GM19455 (cell line): ENCODE results near the gene BORCS6.
"Not testable (repeated sequence)": the region's sequence is repeated elsewhere in the genome, so short reads cannot be mapped to it uniquely, and the experiment has no call there.

Source experiments
- ATAC-seq: cut with Tn5 transposase; IDR thresholded peaks from one replicate; pipeline ENCODE4 v1.9.1; 2021; ENCODE audit not compliant: unreplicated experiment

Gene BORCS6

DNA sequence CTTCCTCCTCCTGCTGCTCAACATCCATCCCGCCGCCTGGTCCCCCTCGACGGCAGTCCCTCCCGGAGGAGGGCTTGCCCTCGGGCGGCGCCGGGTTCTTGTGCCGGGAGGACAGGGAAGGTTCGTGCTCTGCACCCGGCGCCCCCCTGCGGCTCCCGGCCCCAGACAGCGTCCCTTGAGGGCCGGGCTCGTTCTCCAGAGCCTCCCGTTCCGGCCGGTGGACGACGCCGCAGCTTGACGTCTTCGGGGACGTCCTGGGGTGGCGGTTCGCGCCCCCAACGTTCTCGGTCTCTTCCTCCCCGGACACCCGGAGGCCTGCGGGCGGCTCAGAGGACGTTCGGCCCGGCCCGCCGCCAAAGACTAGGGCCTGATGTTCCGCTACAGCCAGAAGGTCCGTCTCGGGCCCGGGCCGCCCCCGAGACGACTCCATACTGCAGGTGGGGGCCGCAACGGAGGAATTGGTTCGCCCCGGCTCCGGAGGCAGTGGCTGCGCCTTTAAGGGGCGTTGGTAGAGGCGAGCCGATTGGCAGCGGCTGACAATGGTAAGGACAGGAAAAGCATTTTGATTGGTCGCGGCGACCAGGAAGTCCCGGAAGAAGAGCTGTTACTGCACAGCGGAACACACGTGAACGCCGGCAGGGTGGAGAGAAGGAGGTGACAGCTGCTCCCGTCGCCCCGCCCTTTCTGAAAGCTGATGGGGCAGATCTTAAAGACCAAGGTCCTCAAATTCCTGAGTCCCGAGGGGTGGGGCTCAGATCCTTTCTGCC is at the start of gene BORCS6:
Gene BORCS6, minus strand, starts transcription at position 470 of the 767 bp plus-strand sequence. Its CDS starts 40 bp downstream, at position 430.
- peak; percentile 50 for ATAC-seq

DNA sequence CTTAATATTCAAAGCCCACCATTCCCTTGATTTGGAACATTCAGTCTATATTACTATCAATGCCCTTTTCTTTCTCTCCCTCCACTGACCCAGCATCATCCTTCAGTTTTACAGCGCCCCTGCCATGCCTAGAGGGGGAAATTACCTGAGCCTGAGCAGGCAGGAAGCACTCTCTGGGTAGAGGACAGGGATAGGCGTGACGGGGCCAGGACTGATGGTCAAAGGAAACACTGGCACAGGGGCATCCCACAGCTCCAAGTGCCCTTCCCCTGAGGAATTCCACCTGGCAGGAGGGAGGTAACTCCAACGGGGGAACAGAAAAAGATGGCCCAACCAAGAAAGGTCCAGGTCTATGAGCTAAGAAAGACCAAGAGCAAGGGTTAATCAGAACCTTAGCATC is 47.9 kb upstream of the BORCS6 start:
- ATAC-seq = no peak

DNA sequence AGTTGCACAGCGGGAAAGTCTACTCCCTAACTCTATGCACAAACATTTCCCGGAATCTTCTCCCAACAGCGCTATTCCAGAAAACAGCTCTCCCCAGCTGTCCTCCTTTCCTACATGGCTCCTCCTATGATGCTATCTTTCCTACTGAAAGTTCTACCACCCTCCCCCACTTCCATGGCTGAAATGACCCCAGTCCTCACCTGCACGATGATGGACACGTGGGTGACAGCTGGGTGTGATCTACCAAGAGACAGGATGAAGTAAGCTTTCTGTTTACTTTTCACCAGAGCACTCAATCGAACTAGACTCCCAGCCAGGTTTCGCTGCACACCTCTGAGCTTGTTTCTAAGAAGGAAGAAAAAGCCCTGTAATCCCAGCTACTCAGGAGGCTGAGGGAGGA is 47.2 kb upstream of the BORCS6 start:
- no peak for ATAC-seq

DNA sequence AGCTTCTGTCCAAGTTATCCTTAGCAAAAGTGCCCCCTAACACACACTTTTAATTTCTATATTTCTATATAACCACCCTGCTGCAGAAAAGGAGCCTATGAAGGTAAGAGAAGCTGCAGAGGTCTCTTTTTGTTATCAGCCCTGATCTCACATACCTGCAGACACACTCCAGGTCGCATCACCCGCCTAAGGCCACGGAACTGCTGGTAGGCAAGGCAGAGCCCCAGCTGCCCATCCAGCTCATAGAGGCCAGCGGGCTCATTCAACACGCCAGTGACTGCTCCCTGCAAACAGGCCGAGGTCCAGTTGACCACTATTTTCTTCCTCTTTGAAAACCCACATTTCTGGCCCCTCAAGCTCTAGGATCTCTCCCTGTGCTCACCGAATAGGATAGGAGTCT is 45.7 kb upstream of the BORCS6 start:
- no peak for ATAC-seq

DNA sequence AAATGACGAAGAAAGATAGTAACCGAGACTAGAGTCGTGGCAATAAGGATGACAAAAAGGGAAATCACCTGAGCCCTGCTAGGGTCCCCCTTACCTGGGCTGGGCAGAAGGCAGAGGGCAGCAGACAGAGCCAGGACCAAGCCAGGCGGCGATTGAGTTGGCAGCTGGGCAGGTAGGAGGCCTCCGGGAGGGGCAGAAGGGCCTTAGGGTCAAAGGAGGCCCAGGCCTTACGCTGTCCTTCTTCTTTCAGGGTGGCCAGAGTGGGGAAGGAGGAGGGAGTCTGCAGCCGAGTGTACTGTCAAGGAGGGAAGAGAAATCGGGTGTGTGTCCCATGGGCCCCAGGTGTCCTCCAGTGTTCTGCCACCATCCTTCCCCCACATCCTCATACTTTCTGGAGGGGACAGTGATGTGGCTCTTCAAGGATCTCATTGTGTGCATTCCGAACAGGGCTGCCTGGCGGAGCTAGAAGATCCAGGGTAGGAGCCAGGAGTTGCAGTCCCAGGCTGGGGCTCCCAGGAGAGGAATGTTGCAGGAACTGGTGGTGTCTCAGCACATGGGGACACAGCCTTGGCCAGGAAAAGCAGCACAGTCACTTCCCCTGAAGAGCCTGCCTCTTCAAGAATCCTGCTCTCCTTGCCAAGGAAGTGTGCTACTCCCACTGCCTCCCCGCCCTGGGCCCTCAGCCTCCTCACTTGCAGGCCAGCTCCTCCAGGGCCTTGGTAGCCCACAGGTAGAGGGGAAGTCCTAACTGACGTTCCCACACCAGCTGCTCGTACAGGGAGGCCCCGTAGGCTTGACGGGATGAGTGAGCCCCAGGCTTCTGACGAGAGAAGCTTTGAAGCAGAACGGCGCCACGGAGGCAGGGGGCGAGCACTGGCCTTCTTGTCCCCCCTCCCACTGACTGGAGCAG is 44.6 kb upstream of the BORCS6 start:
- ATAC-seq = no peak

DNA sequence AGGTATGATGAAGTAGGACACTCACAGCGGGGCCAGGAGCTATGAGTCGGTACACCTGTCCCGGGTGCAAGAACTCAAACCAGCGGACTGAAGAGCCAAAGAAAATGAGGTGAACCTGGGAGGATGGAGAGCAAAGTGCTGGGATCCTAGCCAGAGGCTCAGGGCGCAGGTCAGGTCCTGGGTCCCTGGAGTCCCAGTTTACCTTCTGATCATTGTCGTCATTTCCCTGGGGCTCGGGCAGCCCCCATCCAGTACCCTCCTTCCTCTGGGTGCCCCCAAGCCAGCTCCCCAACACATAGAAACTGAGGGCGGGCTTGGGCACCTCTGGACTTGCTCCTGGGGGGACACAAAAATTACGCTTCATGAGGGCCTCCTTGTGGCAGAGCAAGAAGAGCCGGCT is 41.7 kb upstream of the BORCS6 start:
- ATAC-seq = no peak

DNA sequence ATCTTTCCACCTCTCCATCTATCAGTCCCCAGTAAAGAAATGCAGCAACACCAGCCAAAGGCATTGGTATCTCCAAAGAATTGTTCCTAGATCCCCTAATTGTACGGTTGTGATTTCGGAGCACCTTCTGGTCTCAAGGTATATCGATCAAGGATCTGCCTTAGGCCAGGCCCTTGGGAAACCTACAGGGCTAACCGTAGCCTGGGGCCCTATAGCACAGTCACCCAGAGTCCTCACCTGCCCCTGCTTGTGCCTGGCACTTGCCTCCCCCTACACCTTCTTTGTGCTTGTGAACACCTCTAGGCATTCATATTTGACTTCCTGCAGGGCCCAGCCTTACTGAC is 37.2 kb upstream of the BORCS6 start:
- no peak for ATAC-seq

DNA sequence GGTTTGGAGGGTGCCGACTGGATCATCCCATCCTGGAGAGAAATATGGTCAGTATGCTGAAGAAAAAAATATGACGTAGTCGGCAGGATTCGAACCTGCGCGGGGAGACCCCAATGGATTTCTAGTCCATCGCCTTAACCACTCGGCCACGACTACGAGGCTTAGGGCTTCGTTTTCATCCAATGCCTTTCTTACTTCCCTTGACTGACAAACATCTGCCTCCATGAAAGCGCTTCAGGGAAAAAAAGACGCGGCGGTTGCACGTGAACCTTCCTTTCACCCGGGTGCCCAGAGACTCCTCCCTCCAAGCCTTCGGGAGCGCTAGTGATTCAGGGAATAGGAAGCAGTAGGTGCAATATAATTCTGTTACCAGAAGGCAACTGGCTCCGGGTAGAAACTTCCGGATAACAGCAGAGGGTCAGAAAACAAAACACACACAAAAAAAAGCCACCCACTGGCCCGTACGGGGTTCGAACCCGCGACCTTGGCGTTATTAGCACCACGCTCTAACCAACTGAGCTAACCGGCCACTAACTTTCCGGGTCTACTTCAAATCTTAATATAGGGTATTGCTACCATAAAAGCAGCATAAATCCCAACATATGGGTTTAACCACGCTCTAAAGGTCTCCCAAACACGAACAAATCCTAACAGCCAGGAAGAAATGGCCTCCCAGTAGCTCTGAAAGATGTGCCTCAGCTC is 36.7 kb upstream of the BORCS6 start:
- ATAC-seq = no peak

DNA sequence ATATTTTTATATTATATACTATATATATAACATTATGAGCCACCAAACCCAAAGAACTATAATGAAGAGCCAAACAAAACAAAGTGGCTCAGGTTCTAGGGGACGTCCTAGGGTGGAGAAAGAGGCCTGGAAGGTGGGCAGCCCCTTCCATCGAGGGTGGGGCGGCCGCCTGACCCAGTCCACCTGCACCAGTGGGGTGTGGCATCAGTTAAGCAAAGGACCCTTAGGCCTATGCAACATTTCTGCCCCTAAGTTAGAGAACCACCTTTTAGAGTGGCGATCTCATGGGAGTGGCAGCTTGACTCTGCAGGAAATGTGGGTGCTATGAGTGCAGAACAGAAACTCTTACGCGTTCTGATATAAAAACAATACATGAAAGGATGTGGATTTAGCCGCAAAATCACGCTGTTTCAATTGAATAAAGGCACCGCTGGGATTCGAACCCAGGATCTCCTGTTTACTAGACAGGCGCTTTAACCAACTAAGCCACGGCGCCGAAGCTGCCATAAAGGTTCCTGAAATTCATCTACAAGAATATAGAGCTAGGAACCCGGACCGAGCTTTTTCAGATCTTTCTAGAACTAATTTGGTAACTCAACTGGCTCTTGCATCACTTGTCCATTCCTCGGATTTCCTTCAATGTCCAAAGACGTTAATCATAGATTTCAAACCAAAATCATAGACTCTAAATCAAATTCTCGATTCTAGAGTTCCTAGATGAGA is 36.0 kb upstream of the BORCS6 start:
- ATAC-seq = no peak

DNA sequence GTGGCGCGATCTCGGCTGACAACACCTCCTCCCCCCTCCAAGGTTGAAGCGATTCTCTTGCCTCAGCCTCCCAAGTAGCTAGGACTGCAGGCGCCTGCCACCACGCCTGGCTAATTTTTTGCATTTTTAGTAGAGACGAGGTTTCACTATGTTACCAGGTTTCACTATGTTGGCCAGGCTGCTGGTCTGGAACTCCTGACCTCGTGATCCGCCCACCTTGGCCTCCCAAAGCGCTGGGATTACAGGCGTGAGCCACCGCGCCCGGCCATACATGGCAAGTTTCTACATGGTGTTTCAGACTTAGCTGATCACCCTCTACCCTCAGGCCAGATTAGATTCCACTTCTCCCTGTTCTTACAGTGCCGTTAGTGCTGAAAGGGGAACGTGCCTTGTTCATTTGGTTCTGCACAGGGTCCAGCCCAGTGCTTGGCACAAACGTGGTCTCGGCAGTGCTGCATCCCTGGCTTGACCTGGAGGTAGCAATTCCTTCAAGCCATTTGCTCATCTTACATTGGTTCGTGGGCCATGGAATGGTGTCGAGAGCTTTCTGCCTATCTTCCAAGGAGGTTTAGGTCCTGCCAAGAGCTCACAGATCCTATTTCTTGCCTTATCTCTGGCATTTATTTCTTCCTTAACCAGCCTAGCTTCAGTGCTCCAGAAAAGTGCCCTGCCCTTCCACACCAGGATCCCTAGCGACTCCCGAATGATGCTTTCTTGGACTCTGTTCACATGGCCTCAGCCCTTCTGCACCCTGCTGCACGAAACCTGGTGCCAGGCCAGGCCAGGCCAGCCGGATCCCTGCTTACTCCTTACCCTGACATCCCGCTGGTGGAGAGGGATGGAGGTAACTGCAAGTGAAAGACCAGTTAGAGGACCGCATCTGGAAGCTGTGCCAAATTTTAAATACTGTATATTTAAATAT is 35.2 kb upstream of the BORCS6 start:
- no peak for ATAC-seq

DNA sequence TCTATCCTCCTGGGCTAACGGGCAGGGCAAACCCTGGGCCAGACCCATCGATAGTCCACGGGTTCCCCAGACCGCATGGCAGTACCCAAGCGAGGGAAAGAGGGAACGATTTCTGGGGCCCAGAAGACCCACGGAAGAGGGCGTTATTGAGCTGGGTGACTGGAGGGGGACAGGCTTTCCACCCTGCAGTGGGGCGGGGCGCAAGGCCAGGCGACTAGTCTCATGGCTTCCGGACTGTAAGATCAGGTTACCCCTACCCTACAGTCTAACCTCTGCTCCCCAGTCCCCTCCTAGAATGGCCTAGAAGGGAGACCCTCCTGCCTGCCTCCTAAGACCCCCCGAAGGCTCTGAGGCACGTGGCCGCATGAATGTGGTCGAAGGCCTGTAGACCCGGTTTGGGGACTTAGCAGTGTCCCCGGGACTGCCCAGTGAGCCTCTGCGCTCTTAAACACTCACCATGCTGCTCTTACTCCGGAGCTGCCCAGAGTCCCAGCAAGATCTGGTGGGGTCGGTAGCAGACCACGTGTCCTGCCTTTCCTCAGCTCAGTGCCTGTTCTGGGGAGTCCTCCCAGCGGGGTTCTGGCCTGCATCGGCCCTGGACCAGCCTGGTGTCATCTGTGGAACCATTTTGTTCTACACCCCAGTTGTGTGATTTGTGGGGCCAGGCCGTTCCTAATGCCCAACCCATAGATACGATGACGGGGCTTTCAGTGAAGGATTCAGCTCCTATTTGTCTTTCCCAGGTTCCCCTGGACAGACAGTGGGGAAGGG is 33.6 kb upstream of the BORCS6 start:
- ATAC-seq = peak; percentile 8

DNA sequence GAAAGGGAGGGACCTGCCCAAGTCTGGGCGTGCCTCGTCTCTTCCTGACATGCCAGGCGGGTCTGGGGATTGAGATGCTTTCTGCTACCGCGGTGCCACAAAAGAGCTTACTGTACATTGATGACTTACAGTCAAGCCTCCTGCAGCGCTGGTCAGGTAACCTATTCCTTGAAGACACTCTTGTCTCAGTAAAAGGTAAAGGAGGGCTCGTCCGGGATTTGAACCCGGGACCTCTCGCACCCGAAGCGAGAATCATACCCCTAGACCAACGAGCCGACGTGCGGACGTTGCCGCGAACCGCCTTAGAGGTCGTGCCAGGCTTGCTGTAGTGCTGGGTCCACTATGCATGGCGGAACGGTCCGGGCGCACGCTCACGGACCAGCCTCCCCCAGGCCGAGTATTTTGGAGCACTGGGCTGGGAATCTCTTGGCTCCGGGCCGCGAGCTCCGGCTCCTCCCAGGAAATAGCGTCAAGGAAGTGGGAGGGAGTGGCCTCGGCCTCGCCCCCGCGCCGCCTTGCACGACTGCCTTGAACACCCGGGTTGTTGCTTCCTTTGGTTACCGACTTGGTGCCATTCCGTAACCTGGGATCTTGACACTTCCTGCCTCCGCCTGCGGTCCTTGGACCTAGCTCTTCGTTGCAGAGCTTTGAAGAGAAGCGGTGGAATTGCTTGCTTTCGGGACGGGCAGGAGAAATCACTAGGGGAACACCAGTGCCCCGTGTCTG is 32.8 kb upstream of the BORCS6 start:
- peak; percentile 30 for ATAC-seq

DNA sequence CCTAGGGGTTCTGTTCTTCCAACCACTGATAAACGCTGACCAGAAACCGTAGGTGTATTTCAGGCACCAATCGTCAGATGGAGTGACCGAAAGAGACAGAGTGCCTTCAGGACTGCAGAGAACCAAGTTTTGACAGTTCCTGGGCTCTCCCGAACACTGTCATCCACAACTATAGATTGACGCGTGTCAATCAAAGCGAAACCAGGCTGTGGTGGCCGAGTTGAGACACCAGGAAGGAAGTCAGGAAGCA is 32.3 kb upstream of the BORCS6 start:
- ATAC-seq = no peak

DNA sequence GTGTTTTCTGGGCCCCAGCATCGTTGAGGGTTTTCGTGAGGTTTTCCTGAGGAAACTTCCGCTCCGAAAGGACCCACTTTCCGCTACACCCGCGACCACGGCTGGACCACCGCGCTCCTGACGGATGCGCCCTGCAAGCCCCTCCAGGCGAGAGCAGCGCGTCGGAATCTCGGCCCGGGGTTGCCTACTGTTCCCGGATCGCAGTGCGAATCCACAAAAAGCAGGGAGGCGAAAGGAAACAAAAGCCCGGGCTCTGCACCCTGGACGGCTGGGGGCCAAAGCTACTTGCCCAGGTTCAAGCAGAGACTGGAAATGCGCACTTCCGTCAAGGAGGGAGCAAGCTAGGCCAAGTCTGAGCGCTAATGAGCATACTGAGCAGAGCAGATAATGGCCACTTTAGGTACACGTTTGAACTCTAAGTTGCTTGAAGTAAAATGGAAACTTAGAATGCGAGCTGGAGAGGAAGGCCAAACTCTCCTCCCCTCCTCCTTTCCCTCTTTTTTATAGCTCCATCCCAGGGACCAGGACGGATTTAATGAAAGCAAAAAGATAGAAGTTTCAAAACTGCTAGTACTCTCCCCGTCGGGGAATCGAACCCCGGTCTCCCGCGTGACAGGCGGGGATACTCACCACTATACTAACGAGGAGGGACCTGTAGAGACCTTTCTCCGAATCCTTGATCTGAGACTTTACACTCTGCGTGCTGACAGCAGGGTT is 31.8 kb upstream of the BORCS6 start:
- ATAC-seq = peak; percentile 33

DNA sequence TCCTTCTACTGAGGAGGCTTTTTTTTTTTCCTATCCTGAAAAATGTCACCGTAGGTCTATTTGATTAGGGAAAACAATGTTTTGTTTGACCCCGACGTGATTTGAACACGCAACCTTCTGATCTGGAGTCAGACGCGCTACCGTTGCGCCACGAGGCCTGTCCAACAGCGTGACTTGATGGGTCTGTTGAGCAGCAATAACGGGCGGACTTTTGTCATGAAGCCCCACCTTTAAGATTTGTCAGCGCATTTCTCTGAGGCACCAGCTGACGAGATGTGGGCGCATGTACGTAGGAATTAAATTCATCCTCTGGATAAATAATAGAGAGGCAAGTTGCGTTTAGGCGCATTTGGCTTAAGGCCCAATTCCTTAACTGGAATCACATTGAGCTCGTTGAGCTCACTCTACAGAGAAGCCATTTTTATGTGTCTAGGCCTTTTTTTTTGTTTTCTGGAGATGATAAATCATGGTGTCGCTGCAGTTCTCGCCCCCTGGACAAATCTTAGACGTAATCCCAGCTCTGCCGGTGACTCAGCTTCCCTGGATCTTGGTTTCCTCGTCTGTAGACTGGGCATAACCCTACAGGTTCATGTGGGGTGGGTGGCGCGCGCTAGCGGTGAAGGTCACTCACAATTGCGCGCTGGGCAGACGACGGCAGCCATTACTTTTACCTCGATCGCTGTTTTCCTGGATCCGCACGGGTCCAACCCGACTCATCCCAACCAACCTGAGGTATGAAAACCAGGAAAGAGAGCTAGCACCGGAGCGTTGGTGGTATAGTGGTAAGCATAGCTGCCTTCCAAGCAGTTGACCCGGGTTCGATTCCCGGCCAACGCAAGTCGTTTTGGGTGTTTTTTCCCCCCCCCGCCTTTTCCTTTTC is 31.0 kb upstream of the BORCS6 start:
- ATAC-seq = no peak

DNA sequence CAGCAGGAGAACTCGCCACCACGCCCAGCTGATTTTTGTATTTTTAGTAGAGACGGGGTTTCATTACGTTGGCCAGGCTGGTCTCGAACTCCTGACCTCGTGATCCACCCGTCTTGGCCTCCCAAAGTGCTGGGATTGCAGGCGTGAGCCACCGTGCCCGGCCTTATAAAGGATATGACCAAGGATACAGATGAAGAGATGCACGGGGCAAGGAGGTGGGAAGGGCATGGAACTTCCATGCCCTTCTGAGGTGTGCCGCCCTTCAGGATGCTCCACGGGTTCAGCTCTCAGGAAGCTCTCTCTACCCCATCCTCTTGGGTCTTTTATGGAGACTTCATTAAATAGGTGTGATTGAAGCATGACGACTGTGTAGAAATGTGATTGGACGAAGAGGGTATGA is 24.0 kb upstream of the BORCS6 start:
- not testable (repeated sequence) for ATAC-seq
